Left ventricle myocardium inferior (tissue), 1 donor: ENCODE results near the gene TULP1. TPM values are rescaled to one million over a fixed set of nuclear protein-coding genes. Genes with fewer than 3 reads are reported as not detected.

ENCODE experiments used
- DNase-seq: peaks from one replicate; pipeline ENCODE4 v3.0.0-alpha.2; 2020
- H3K27ac ChIP-seq: fragments of 200-600 bp; replicated peaks from 2 replicates; pipeline ENCODE4 v1.8.0; 2021
- H3K27me3 ChIP-seq: fragments of 200-600 bp; 2 replicates; pipeline ENCODE4 v1.8.0; 2021; ENCODE audit warnings: low read depth
- H3K36me3 ChIP-seq: fragments of 200-600 bp; 2 replicates; pipeline ENCODE4 v1.8.0; 2021
- H3K4me1 ChIP-seq: fragments of 200-600 bp; 2 replicates; pipeline ENCODE4 v1.8.0; 2021
- H3K4me3 ChIP-seq: fragments of 200-600 bp; 2 replicates; pipeline ENCODE4 v1.8.0; 2021; ENCODE audit warnings: mild to moderate bottlenecking, moderate library complexity
- H3K9me3 ChIP-seq: fragments of 200-600 bp; replicated peaks from 2 replicates; pipeline ENCODE4 v1.8.0; 2021
- CTCF ChIP-seq: fragments of 200-600 bp; IDR thresholded peaks from 2 replicates; pipeline ENCODE4 v1.8.0; 2021; ENCODE audit warnings: antibody characterized with exemption, mild to moderate bottlenecking, borderline replicate concordance
- intact Hi-C: fragments of 100-400 bp; cut with micrococcal nuclease; formaldehyde crosslinking; loops from one replicate; pipeline ENCODE4 v1.11.0; 2022
- total RNA-seq: library from RNA; stranded (reverse); fragmentation: NEBNext Ultra II Directional; extraction: Animal tissue kit (Norgen Biotek cat#: 25700); gene quantifications from one replicate; pipeline ENCODE4 v1.2.1, GENCODE V29; 2021
- donor health status: DM: no; HTN: yes; CAD: no; lungs with severe emphysema.

Gene TULP1
- total RNA-seq, 1 donor from 2014 or later = not detected

GRCh38 chr6:35514587-35514986 is 1.9 kb upstream of the TULP1 start:
- intact Hi-C loops = no loop called here
- TF ChIP-seq CTCF = no peak
- Histone ChIP-seq H3K4me1 (peaks cover 8% of the 10 kb centered on the region), H3K9me3 (no peaks in the 10 kb centered on the region), H3K4me3 (no peak overlapping the region), H3K27ac (no peak overlapping the region), H3K27me3 (peaks cover 38% of the 10 kb centered on the region), H3K36me3 (no peaks in the 10 kb centered on the region)
- DNase-seq = no peak

GRCh38 chr6:35512006-35512405 is 690 bp downstream of the TULP1 start:
- intact Hi-C loops = no loop called here
- H3K9me3 ChIP-seq = no peaks in the 10 kb centered on the region
- no peak overlapping the region for H3K27ac ChIP-seq
- H3K36me3 ChIP-seq = no peaks in the 10 kb centered on the region
- H3K4me3 ChIP-seq = peak overlapping the region; percentile 48
- peaks cover 8% of the 10 kb centered on the region for H3K4me1 ChIP-seq
- peaks cover 62% of the 10 kb centered on the region for H3K27me3 ChIP-seq
- DNase-seq = no peak
- no peak for TF ChIP-seq CTCF

GRCh38 chr6:35511562-35511941 is 1.1 kb downstream of the TULP1 start:
- DNase-seq = no peak
- H3K27me3 ChIP-seq = peaks cover 66% of the 10 kb centered on the region
- TF ChIP-seq CTCF = no peak
- H3K4me1 ChIP-seq = peaks cover 8% of the 10 kb centered on the region
- no peak overlapping the region for H3K27ac ChIP-seq
- intact Hi-C loops = no loop called here
- H3K4me3 ChIP-seq = peak overlapping the region; percentile 48
- no peaks in the 10 kb centered on the region for H3K9me3 ChIP-seq
- H3K36me3 ChIP-seq = no peaks in the 10 kb centered on the region

- no peak for TF ChIP-seq CTCF
- peaks cover 8% of the 10 kb centered on the region for H3K4me1 ChIP-seq
- H3K4me3 ChIP-seq = peak overlapping the region; percentile 48
- H3K9me3 ChIP-seq = no peaks in the 10 kb centered on the region
- H3K27ac ChIP-seq = no peak overlapping the region
- H3K36me3 ChIP-seq = no peaks in the 10 kb centered on the region
- H3K27me3 ChIP-seq = peaks cover 71% of the 10 kb centered on the region
- intact Hi-C loops = no loop called here
- DNase-seq = no peak
Measured at GRCh38 chr6:35510916-35511561, 1.7 kb downstream of the TULP1 start.

- no peaks in the 10 kb centered on the region for H3K36me3 ChIP-seq
- H3K4me1 ChIP-seq = peaks cover 8% of the 10 kb centered on the region
- no peak overlapping the region for H3K27ac ChIP-seq
- intact Hi-C loops = no loop called here
- no peak for DNase-seq
- peaks cover 93% of the 10 kb centered on the region for H3K27me3 ChIP-seq
- TF ChIP-seq CTCF = no peak
- no peaks in the 10 kb centered on the region for H3K9me3 ChIP-seq
- H3K4me3 ChIP-seq = no peak overlapping the region
Measured at GRCh38 chr6:35508542-35508941, 4.2 kb downstream of the TULP1 start.
